Fibroblast of pulmonary artery (primary cell): Measurements from ENCODE around the gene CDADC1.
A peak's percentile ranks its signal among the peaks of the same experiment; 100 is the strongest.

ENCODE experiments used
- DNase-seq: peaks from one replicate; pipeline ENCODE4 v3.0.0-alpha.2; 2010; ENCODE audit warnings: low read depth
- H3K4me3 ChIP-seq: replicated peaks from 2 replicates; pipeline ENCODE4 v1.5.1; 2011; ENCODE audit warnings: low read depth, mild to moderate bottlenecking, control low read depth, low read length, moderate library complexity
- CTCF ChIP-seq: IDR thresholded peaks from 2 replicates; pipeline ENCODE4 v1.5.1; 2011; ENCODE audit warnings: mild to moderate bottlenecking, control low read depth, low read length, inconsistent platforms; ENCODE audit errors: missing control alignments

Gene CDADC1

GRCh38 chr13:49213997-49214916 is 33.5 kb upstream of the CDADC1 start:
- TF ChIP-seq CTCF = no peak
- no peak overlapping the region for H3K4me3 ChIP-seq
- DNase-seq = no peak

GRCh38 chr13:49214917-49215376 is 32.8 kb upstream of the CDADC1 start:
- no peak overlapping the region for H3K4me3 ChIP-seq
- TF ChIP-seq CTCF = peak; percentile 6
- DNase-seq = peak; percentile 66

GRCh38 chr13:49216334-49216733 is 31.4 kb upstream of the CDADC1 start:
- TF ChIP-seq CTCF = no peak
- no peak for DNase-seq
- no peak overlapping the region for H3K4me3 ChIP-seq

- no peak for DNase-seq
- no peak for TF ChIP-seq CTCF
- no peak overlapping the region for H3K4me3 ChIP-seq
Observed at GRCh38 chr13:49217962-49218492, 29.7 kb upstream of the CDADC1 start.

GRCh38 chr13:49218493-49219051 is 29.2 kb upstream of the CDADC1 start:
- TF ChIP-seq CTCF = no peak
- H3K4me3 ChIP-seq = no peak overlapping the region
- no peak for DNase-seq

- TF ChIP-seq CTCF = no peak
- DNase-seq = no peak
- peak overlapping the region; percentile 22 for H3K4me3 ChIP-seq
Observed at GRCh38 chr13:49219647-49220035, 28.1 kb upstream of the CDADC1 start.
